HG03460 (cell line): Measurements from ENCODE around the gene TRRAP.

ENCODE experiments used
- ATAC-seq: cut with Tn5 transposase; IDR thresholded peaks from one replicate; pipeline ENCODE4 v1.9.1; 2021; ENCODE audit not compliant: unreplicated experiment

Gene TRRAP

GRCh38 chr7:98899816-98900215 lies 21.5 kb downstream of the TRRAP start:
- ATAC-seq: no peak

DNA sequence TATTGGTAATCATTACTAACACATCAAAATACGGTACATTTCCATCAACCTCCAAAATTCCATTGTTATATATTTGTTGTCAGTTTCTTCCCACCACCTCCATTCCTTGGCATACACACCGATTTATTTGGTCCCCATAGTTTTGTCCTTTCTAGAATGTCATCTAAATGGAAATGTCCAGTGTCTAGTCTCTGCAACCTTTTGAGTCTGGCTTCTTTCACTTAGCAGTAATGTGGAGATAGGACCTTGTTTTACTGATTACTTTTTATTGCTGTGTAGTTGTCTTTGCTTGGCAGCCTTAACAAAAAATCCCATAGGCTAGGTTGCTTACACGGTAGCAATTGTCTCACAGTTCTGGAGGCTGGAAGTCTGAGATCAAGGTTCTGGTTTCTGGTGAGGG lies 22.5 kb downstream of the TRRAP start:
- ATAC-seq: no peak

GRCh38 chr7:98902523-98902922 lies 24.2 kb downstream of the TRRAP start:
- ATAC-seq: no peak

- ATAC-seq: no peak
Observed at GRCh38 chr7:98903246-98903645, 24.9 kb downstream of the TRRAP start.

DNA sequence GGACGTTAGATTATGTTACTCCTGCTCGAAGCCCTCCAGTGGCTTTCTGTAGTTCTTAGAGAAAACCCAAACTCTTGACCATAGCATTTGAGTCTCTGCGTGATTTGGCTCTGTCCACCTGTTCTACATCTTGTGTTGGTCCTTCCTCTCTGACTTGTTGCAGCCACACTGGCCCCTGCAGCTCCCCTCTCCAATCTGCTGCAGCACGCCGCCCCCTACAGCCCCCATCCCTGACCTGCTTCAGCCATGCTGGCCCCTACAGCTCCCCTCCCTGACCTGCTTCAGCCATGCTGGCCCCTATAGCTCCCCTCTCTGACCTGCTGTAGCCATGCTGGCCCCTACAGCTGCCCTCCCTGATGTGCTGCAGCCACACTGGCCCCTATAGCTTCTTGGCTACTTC lies 29.2 kb downstream of the TRRAP start:
- no peak for ATAC-seq

DNA sequence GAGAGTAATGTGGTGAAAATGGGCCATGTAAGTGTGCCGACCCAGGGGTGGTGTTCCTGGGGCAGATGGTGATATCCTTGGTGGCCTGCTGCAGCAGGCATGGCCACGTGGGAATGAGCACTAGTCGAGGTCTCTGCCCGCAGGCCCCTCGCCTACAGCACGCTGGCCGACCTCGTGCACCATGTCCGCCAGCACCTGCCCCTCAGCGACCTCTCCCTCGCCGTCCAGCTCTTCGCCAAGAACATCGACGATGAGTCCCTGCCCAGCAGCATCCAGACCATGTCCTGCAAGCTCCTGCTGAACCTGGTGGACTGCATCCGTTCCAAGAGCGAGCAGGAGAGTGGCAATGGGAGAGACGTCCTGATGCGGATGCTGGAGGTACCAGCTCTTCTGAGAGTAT lies 30.3 kb downstream of the TRRAP start:
- no peak for ATAC-seq

DNA sequence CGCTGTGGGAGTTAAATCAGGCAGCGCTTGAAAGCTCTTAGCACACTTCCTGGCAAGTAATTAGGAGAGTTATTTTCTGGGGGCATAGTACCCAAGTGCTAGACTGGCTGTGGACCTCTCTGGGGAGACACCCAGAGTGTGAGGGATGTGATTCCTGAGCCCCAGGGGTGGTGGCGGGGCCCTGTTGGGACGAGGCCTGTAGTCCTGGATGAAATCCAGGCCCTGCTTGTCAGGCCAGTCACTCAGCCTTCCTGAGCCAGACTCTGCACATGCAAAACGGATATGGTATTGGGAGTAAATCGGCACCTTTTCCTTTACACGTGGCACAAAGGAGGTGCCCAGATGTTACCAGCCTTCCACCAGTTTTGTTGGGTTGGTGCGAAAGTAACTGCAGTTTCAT lies 31.2 kb downstream of the TRRAP start:
- no peak for ATAC-seq

GRCh38 chr7:98910427-98910826 lies 32.1 kb downstream of the TRRAP start:
- ATAC-seq: no peak

GRCh38 chr7:98911916-98912315 lies 33.6 kb downstream of the TRRAP start:
- no peak for ATAC-seq

- ATAC-seq: no peak
Observed at GRCh38 chr7:98913026-98913425, 34.7 kb downstream of the TRRAP start.

DNA sequence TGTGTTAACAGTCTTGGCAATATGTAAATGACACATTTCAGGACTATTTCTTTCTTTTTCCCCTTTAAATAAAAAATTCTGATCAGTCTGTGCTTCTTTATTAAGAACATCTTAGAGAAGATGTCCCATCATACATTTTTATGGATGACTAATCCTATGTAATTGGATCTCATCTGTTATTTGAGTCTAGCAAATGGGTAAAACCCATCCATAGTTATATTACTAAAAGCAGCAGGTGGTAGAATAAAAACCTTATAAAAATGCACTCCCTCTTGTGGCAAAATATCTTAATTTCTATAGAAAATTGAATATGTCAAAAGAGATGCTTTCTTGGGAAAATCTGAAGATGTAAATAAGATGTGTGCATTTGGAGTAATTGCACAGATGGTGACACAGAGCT lies 35.3 kb downstream of the TRRAP start:
- no peak for ATAC-seq

- ATAC-seq: no peak
Observed at GRCh38 chr7:98917331-98917730, 39.0 kb downstream of the TRRAP start.

DNA sequence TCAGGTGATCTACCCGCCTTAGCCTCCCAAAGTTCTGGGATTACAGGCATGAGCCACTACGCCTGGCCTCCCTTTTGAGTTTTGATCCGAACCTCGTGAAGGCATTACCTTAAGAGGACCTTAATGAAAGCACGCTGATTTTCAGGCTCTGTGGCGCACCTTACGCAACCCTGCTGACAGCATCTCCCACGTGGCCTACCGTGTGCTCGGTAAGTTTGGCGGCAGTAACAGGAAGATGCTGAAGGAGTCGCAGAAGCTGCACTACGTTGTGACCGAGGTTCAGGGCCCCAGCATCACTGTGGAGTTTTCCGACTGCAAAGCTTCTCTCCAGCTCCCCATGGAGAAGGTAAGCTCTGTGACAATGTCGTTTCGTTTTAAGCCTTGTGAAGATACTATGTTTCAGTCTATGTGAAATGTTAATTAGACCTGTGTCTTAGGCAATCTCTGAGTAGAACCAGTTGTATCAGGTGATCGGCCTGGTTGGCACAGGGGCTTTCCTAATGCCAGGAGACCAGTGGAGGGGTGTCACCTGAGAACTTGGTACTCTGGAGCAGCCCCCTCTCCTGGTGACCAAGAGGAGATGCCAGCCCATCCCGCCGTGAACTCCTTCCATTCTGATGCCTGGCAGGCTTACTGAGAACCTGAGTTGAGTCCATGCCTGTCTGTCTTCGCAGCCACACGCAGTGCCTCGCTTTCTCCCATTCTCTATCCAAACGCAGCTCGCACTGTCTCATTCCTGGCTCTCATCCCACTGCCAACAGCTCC lies 43.5 kb downstream of the TRRAP start:
- no peak for ATAC-seq

GRCh38 chr7:98922392-98923187 lies 44.3 kb downstream of the TRRAP start:
- no peak for ATAC-seq

GRCh38 chr7:98923512-98923911 lies 45.2 kb downstream of the TRRAP start:
- ATAC-seq: no peak

GRCh38 chr7:98927125-98927524 lies 48.8 kb downstream of the TRRAP start:
- no peak for ATAC-seq

- peak; percentile 32 for ATAC-seq
Observed at GRCh38 chr7:98930464-98930863, 52.1 kb downstream of the TRRAP start.

DNA sequence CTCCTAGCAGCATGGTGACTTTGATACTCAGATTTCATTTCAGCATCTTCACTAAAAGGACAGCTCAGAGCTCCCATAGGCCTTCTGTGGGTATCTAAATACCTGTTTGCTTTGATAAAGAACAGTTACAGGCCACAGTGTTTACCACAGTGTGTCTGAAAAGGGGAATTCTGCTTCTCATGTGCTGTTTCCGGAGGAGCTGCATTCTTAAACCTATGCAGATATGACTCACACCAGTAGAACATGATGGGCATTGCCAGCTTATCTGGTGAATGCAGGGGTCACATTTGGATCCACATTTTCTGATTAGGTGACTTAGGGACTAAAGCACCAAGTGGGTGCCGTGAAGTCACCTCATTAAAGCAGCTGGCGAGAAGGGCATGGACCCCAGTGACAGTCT lies 52.6 kb downstream of the TRRAP start:
- ATAC-seq: peak; percentile 80

DNA sequence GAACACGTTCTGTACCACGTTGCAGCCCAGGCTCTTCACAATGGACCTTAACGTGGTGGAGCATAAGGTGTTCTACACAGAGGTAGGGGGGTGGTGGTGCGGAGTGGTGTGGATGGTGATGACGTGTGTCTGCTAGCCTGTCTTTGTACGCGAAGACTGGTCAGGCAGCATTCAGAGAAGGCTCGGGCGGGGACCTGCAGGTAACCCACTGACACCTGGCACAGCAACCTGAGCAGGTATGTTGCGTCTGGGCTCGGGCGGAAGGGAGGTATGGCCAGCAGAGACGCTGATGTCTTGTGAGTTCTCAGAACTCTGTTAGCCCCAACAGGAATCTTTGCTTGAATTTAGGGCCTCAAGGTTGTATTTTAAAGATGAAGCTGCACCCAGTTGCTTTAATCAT lies 55.0 kb downstream of the TRRAP start:
- no peak for ATAC-seq

DNA sequence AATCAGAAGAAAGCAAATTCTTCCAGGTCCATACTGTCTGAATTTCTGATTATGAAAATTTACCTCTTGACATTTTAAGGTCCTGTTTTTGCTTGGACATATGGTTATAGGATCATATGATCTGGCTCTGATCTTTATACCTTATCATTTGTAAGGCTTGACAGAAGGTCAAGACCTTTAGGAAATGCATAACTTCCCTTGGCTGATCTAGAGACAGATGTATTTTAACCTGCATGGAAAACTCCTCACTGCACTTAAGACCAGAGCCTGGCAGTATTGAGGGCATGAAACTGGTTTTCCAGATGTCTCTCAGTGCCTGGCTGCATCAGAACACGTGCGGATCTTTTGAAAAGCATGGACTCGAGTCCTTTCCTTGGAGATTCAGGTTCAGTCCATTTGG lies 55.9 kb downstream of the TRRAP start:
- ATAC-seq: no peak

DNA sequence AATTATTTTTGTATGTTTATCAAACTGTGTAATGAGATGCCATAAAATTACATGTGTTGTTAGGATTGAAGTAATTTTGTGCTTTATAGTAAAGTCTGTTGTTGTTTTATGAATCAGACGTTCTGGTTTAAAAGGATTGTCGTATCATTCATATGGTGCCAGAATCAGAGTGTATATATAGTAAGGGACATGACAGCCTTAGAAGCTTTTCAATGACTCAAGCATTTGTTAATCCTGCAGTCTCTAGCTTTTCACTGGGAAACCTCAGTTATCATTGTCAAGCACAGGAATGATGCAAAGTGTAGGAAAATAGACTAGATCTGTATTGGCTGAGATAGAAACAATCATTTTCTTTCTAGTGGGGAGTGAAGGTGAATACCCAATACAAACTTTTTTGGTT lies 57.5 kb downstream of the TRRAP start:
- no peak for ATAC-seq

GRCh38 chr7:98943336-98943735 lies 65.0 kb downstream of the TRRAP start:
- no peak for ATAC-seq

DNA sequence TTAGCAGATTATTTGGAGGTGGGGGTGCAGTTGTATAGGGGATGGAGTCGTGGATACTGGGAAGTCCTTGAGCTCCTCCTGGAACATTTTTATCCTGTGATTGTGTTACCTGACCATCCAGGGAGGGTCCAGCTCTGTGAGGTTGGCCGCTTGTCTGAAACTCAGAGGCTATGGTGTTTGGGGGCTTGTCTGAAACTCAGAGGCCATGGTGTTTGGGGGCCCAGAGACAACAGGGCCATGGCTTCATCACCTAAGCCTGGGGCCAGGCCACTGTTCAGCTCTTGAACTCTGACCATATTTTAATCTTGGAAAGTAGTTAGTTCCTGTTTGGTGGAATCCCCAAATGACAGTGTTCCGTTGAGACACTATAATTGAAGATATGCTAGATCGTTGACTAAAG lies 66.1 kb downstream of the TRRAP start:
- no peak for ATAC-seq
